Measurements from ENCODE around the gene ZNF385D.

The ZNF385D gene

DNA sequence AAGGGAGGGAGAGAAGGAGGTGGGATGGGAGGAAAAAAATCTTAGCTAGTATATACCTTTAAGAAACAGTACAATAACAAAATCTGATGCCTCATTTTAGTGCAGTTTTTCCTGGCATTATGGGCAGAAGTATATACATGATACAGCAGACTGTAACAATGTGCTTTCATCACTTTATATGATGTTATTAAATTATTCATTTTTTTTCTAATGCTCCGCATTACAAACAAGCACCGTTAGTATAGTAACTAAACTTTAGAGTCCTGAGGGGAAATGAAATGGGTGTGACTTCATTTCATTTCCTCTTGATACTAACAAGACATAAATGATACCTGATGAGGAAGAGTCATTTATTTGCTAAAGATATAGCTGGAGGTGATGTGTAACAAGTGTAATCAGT is 325.3 kb downstream of the ZNF385D start:
- Histone ChIP-seq H3K9ac (ENCODE audit: low read length) (no peak overlapping the region), H3K27ac (ENCODE audit: low read length) (no peak overlapping the region)

GRCh38 chr3:21421096-21421495 is 329.9 kb downstream of the ZNF385D start:
- Histone ChIP-seq H3K36me3 (ENCODE audit: control insufficient read depth, low read depth, low read length) (no peaks in the 10 kb centered on the region), H3K27me3 (ENCODE audit: control insufficient read depth, insufficient read depth, low read length) (no peaks in the 10 kb centered on the region), H3K27ac (ENCODE audit: low read length) (no peak overlapping the region), H3K4me3 (ENCODE audit: low read length) (no peak overlapping the region), H3K9ac (ENCODE audit: low read length) (no peak overlapping the region), H3K4me1 (ENCODE audit: control insufficient read depth, low read depth, low read length) (peaks cover 4% of the 10 kb centered on the region), H3K9me3 (ENCODE audit: control insufficient read depth, low read depth, low read length) (no peaks in the 10 kb centered on the region)

More for the DNA sequence above, 325.3 kb downstream of the ZNF385D start:
- Histone ChIP-seq H3K9me3 (ENCODE audit: control insufficient read depth, low read depth, low read length) (no peaks in the 10 kb centered on the region), H3K4me3 (ENCODE audit: low read length) (no peak overlapping the region), H3K27me3 (ENCODE audit: control insufficient read depth, insufficient read depth, low read length) (no peaks in the 10 kb centered on the region), H3K4me1 (ENCODE audit: control insufficient read depth, low read depth, low read length) (peaks cover 4% of the 10 kb centered on the region), H3K36me3 (ENCODE audit: control insufficient read depth, low read depth, low read length) (no peaks in the 10 kb centered on the region)

GRCh38 chr3:21417991-21418390 is 333.0 kb downstream of the ZNF385D start:
- Histone ChIP-seq H3K27me3 (ENCODE audit: control insufficient read depth, insufficient read depth, low read length) (no peaks in the 10 kb centered on the region), H3K4me1 (ENCODE audit: control insufficient read depth, low read depth, low read length) (peaks cover 4% of the 10 kb centered on the region), H3K36me3 (ENCODE audit: control insufficient read depth, low read depth, low read length) (no peaks in the 10 kb centered on the region), H3K9ac (ENCODE audit: low read length) (no peak overlapping the region), H3K4me3 (ENCODE audit: low read length) (no peak overlapping the region), H3K9me3 (ENCODE audit: control insufficient read depth, low read depth, low read length) (no peaks in the 10 kb centered on the region), H3K27ac (ENCODE audit: low read length) (no peak overlapping the region)

- Histone ChIP-seq H3K4me1 (ENCODE audit: control insufficient read depth, low read depth, low read length) (no peaks in the 10 kb centered on the region), H3K9me3 (ENCODE audit: control insufficient read depth, low read depth, low read length) (no peaks in the 10 kb centered on the region), H3K27me3 (ENCODE audit: control insufficient read depth, insufficient read depth, low read length) (no peaks in the 10 kb centered on the region), H3K27ac (ENCODE audit: low read length) (no peak overlapping the region), H3K4me3 (ENCODE audit: low read length) (no peak overlapping the region), H3K36me3 (ENCODE audit: control insufficient read depth, low read depth, low read length) (no peaks in the 10 kb centered on the region), H3K9ac (ENCODE audit: low read length) (no peak overlapping the region)
These were observed 336.5 kb downstream of the ZNF385D start for GRCh38 chr3:21414506-21414905.

- H3K4me1 ChIP-seq (ENCODE audit: control insufficient read depth, low read depth, low read length): no peaks in the 10 kb centered on the region
- H3K9me3 ChIP-seq (ENCODE audit: control insufficient read depth, low read depth, low read length): no peaks in the 10 kb centered on the region
These were observed 340.0 kb downstream of the ZNF385D start for GRCh38 chr3:21411058-21411457.

GRCh38 chr3:21409401-21409800 is 341.6 kb downstream of the ZNF385D start:
- Histone ChIP-seq H3K9ac (ENCODE audit: low read length) (no peak overlapping the region), H3K4me3 (ENCODE audit: low read length) (no peak overlapping the region), H3K27ac (ENCODE audit: low read length) (no peak overlapping the region)

More at GRCh38 chr3:21411058-21411457, 340.0 kb downstream of the ZNF385D start:
- no peaks in the 10 kb centered on the region for H3K27me3 ChIP-seq (ENCODE audit: control insufficient read depth, insufficient read depth, low read length)
- no peak overlapping the region for H3K27ac ChIP-seq (ENCODE audit: low read length)
- no peak overlapping the region for H3K4me3 ChIP-seq (ENCODE audit: low read length)
- H3K36me3 ChIP-seq (ENCODE audit: control insufficient read depth, low read depth, low read length): no peaks in the 10 kb centered on the region
- H3K9ac ChIP-seq (ENCODE audit: low read length): no peak overlapping the region

DNA sequence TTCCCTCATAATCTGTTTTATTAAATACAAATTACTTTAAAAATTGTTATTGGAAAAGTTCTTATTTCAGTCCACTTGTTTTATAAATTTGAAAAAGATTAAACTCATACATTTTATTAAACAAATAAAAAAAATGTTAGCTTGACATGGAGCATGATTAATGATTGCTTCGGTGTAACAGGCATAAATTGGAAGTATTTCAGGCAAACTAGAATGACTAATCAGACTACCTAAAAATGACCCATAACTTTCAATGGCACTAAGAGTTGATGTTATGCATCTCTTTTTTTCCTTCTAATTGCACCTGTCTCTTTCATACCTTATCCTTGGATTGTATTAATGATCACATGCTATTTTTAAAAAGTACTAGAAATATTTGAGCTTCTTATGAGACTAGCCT is 343.3 kb downstream of the ZNF385D start:
- no peaks in the 10 kb centered on the region for H3K9me3 ChIP-seq (ENCODE audit: control insufficient read depth, low read depth, low read length)
- H3K4me3 ChIP-seq (ENCODE audit: low read length): no peak overlapping the region
- H3K4me1 ChIP-seq (ENCODE audit: control insufficient read depth, low read depth, low read length): no peaks in the 10 kb centered on the region
- H3K36me3 ChIP-seq (ENCODE audit: control insufficient read depth, low read depth, low read length): no peaks in the 10 kb centered on the region
- no peaks in the 10 kb centered on the region for H3K27me3 ChIP-seq (ENCODE audit: control insufficient read depth, insufficient read depth, low read length)
- H3K9ac ChIP-seq (ENCODE audit: low read length): no peak overlapping the region
- no peak overlapping the region for H3K27ac ChIP-seq (ENCODE audit: low read length)

More at GRCh38 chr3:21409401-21409800, 341.6 kb downstream of the ZNF385D start:
- Histone ChIP-seq H3K4me1 (ENCODE audit: control insufficient read depth, low read depth, low read length) (no peaks in the 10 kb centered on the region), H3K9me3 (ENCODE audit: control insufficient read depth, low read depth, low read length) (no peaks in the 10 kb centered on the region), H3K27me3 (ENCODE audit: control insufficient read depth, insufficient read depth, low read length) (no peaks in the 10 kb centered on the region), H3K36me3 (ENCODE audit: control insufficient read depth, low read depth, low read length) (no peaks in the 10 kb centered on the region)

- Histone ChIP-seq H3K9me3 (ENCODE audit: control insufficient read depth, low read depth, low read length) (no peaks in the 10 kb centered on the region), H3K4me3 (ENCODE audit: low read length) (no peak overlapping the region), H3K27ac (ENCODE audit: low read length) (no peak overlapping the region), H3K27me3 (ENCODE audit: control insufficient read depth, insufficient read depth, low read length) (no peaks in the 10 kb centered on the region), H3K4me1 (ENCODE audit: control insufficient read depth, low read depth, low read length) (no peaks in the 10 kb centered on the region), H3K36me3 (ENCODE audit: control insufficient read depth, low read depth, low read length) (no peaks in the 10 kb centered on the region), H3K9ac (ENCODE audit: low read length) (no peak overlapping the region)
These were observed 345.0 kb downstream of the ZNF385D start for GRCh38 chr3:21405671-21406667.

GRCh38 chr3:21398461-21398860 is 352.5 kb downstream of the ZNF385D start:
- H3K27ac ChIP-seq (ENCODE audit: low read length): no peak overlapping the region
- no peaks in the 10 kb centered on the region for H3K9me3 ChIP-seq (ENCODE audit: control insufficient read depth, low read depth, low read length)
- H3K36me3 ChIP-seq (ENCODE audit: control insufficient read depth, low read depth, low read length): no peaks in the 10 kb centered on the region
- no peaks in the 10 kb centered on the region for H3K27me3 ChIP-seq (ENCODE audit: control insufficient read depth, insufficient read depth, low read length)
- no peaks in the 10 kb centered on the region for H3K4me1 ChIP-seq (ENCODE audit: control insufficient read depth, low read depth, low read length)
- H3K4me3 ChIP-seq (ENCODE audit: low read length): no peak overlapping the region
- no peak overlapping the region for H3K9ac ChIP-seq (ENCODE audit: low read length)

DNA sequence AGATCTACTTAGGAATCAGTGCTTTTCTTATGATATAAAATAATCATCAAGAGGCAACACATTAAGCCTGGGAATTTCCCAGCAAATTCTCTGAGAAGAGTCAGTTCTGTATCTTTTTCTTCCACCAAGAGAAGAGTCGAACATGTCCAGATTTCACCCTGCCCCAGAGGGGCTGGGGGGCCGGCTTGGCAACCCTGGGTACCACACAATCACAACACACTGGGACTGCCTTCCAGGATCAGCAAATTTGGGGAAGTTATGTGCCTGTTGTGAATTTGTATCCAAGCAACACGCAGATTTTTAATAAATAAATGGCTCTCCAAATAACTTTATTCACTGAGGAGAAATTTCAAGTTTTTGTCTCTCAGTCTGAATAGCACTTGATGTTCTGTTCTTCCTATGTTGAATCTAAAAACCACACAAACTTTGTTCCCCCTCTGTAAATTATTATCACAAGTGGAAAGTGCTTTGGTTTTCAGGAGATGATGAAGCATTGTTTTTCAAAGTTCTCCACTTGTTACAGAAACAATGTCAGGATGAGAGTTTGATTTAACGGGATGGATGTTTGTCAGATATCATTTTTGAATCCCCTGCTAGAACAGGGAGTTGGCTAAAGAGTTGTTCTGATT is 357.2 kb downstream of the ZNF385D start:
- Histone ChIP-seq H3K27me3 (ENCODE audit: control insufficient read depth, insufficient read depth, low read length) (no peaks in the 10 kb centered on the region), H3K9me3 (ENCODE audit: control insufficient read depth, low read depth, low read length) (no peaks in the 10 kb centered on the region), H3K27ac (ENCODE audit: low read length) (no peak overlapping the region), H3K4me3 (ENCODE audit: low read length) (no peak overlapping the region), H3K36me3 (ENCODE audit: control insufficient read depth, low read depth, low read length) (no peaks in the 10 kb centered on the region), H3K4me1 (ENCODE audit: control insufficient read depth, low read depth, low read length) (no peaks in the 10 kb centered on the region), H3K9ac (ENCODE audit: low read length) (no peak overlapping the region)

DNA sequence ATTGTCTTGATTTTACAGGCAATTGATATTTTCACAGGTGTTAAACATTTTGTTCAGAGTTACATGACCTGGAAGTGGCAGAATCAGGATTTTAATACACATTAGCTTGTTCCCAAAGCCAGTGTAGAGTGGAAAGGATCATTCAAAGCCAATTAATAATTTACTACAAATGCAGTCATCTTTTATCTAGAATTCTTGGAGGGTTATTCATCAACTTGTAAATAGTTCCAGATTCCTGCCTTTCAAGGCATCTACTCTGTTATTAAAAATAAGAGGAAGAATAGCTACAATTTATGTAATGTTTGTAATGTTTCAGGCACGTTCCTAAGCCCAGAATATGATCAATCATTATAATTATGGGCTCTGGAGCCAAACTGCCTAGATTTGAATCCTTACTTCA is 358.5 kb downstream of the ZNF385D start:
- Histone ChIP-seq H3K4me1 (ENCODE audit: control insufficient read depth, low read depth, low read length) (no peaks in the 10 kb centered on the region), H3K36me3 (ENCODE audit: control insufficient read depth, low read depth, low read length) (no peaks in the 10 kb centered on the region), H3K27ac (ENCODE audit: low read length) (no peak overlapping the region), H3K4me3 (ENCODE audit: low read length) (no peak overlapping the region), H3K9ac (ENCODE audit: low read length) (no peak overlapping the region), H3K9me3 (ENCODE audit: control insufficient read depth, low read depth, low read length) (no peaks in the 10 kb centered on the region), H3K27me3 (ENCODE audit: control insufficient read depth, insufficient read depth, low read length) (no peaks in the 10 kb centered on the region)
